NCI-H1092 treated with DMSO at 0.1 percent for 48 hours (cell line): ENCODE measurements around the gene STAP2.

Experiments used
- DNase-seq: peaks from one replicate; lab custom pipeline; 2025; lab: John Stamatoyannopoulos, UW

STAP2 gene

DNA sequence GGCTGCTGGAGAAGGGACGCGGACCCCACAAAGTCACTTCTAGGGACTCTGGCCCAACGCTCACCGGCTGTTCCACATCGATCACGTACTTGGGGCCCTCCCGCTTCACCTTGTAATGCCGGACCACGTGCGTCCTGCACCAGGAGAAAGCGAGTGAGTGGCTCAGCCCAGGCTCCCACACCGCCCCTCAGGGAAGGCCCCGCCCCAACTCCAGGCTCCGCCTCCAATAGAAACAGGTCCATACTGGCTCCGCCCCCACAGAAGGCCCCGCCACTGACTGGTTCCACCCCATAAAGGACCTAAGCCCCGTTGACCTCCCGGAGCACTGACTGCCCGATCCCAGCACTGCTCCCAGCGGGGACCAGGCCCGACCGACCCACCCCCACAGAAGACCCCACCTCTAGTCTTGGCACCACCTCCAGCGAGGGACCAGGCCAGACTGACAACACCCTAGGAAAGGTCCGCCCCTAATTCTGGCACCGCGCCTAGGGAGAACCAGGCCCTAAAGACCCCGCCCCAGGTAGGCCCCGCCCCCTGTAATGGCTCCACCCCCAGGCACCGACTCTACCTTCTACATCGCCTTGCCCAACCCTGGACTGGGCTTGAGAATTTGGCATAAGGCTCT, 11.3 kb downstream of the STAP2 start:
- DNase-seq: no peak

DNA sequence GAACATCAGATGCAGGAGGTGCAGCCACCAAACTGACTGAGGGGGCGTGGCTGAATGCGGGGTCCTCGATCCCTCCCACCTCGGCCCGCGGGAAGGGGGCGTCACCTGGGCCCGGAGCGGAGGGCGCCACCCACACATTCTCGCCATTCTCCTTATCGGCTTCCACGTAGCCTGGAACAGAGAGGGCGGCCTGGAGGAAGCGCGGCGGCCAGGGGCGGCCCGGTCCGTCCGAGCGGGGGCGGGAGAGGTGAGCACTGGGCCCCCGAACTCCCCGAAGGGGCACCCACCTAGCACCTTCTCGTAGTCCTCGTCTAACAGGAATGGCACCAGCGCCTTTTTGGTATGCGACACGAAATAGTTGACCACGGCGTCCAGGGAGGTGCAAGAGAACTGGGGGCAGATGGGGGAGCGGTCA, 11.8 kb downstream of the STAP2 start:
- no peak for DNase-seq

DNA sequence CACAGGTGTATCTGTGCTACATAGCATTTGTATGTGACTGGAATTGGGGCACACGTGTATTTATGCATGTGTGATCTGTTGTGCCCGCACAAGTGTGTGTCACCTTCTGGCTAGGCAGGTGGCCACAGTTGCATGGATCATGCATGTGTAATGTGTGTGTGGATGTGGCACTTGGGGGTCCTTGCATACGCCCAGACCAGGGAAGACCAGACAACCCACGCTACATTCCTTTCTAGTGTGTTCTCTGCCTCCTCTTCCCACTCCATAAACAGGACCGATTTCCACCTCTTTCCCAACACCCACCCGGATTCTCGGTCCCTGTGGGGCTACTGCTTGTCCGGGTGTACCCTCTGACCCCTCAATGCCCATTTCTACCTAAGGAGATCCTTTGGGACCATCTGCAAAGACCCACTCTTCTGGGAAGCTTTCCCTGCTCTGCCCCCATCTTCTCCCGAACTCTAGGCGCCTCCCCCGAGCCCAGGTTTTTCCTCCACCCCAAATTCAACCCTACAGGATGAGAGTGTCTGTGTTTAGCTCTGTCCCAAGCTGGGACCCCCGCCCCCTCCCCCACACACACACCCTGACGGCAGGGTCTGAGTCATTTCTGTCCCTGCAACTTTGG, 12.3 kb downstream of the STAP2 start:
- no peak for DNase-seq

DNA sequence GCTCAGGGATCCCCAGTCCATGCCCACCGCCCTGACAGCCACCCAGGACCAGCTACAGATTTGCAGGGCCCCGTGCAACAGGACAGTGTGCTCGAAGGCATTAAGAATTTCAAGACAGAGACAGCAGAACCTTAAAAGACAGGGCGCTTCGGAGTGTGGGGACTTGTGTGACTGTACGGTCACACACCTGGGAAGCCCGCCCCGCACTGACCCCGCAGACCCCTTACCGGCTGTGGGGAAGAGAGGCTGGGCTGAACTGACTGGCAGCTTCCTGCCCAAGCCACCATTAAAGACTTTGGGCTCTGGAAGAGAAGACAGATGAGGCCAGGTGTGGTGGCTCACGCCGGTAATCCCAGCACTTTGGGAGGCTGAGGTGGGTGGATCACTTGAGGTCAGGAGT, 14.4 kb downstream of the STAP2 start:
- DNase-seq: no peak

DNA sequence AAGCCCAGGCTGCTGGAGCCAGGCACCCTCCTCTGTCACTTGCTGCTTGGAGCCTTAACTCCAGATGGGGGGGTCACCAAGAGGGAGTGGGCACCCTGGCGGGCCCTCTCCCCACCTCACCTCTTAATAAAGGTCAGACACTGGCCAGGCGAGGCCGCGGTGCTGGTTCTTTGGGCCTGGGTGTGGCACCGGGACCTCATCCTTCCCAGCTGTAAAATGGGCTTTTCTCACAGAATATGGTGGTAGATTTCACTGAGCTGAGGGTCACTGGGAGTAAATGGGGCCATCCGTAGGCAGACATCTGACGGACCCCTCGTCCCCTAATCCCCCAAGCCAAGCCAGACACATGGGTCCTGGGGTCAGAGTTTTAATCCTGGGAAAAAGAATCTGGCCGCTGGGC, 14.9 kb downstream of the STAP2 start:
- no peak for DNase-seq

DNA sequence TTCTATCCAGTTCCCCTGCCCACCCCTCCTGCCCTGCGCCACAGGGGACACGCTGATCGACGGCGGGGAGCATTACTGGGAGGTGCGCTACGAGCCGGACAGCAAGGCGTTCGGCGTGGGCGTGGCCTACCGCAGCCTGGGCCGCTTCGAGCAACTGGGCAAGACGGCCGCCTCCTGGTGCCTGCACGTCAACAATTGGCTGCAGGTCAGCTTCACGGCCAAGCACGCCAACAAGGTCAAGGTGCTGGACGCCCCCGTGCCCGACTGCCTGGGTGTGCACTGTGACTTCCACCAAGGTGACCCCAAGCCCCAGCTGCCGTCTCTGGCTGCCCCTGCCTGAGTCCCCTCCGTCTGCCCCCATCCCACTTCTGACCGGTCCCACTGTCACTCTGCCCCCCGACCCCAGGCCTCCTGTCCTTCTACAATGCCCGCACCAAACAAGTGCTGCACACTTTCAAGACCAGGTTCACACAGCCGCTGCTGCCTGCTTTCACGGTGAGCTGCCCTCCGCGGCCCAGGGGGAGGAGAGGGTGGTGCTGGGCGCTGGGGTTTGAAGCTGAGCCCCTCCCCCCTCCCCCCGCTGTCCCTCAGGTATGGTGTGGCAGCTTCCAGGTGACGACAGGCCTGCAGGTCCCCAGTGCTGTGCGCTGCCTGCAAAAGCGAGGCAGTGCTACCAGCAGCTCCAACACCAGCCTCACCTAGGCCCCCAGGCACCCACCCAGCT, 15.5 kb downstream of the STAP2 start:
- no peak for DNase-seq

DNA sequence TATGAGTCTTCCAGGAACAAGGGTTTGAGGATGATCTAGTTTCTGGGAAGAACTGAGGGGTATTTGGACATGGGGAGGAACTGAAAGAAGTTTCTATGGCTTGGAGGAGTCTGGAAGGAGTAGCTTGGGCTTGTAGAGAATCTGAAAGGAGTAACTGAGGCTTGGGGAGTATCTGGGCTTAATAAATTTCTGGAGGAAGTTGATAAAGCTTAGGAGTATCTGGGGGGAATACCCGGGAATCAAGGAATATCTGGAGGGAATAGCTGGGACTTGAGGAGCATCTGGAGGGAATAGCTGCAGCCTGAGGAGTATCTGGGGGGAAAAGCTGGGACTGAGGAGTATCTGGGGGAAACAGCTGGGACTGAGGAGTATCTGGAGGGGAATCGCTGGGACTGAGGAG, 18.2 kb downstream of the STAP2 start:
- no peak for DNase-seq

DNA sequence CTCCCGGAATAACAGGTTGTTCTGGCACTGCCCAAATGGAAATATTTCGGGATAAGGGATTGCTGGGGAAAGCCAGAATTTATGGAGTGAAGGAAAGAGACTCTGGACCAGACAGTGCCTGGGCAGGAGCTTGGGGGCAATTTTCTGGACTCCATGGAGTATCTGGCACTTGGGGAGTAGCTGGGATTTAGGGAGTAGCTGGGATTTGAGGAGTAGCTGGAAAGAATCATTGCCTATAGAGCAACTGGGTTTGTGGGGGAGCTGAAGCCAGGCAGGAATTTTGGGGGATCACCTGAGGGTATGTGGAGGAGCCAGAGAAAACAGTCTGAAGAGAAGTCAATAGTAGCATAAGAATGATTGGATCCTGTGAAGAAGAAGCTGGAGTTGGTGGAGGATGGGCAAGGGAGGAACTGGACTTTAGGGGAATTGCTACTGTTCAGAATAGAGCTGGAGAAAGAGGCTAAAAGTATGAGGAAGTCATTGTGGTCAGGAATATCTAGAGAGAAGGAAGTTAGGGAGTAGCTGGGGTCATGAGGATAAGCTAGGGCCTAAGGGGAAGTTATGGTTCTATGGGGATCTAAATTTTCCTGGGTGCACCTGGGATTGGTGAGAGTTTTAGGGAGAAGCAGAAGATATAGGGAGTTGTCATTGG, 19.4 kb downstream of the STAP2 start:
- DNase-seq: no peak

DNA sequence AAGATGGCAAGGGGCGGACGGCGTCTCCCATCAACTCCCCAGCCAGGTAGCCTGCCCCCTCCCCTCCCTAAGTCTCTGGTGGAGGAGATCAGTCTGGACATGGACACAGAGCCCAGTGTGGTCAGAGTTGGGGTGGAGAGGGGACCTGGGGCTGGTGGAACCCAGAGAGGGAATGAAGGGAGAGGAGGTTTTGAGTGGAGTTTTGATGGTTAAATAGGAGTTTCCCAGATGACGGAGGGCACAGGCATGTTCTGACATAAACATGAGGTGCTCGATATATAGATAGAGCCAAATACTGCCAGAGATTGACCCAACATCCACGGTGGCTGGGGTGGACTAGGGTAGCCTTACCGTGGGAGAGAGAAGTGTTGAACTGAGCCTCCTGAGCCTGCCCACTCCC, 20.2 kb downstream of the STAP2 start:
- no peak for DNase-seq

DNA sequence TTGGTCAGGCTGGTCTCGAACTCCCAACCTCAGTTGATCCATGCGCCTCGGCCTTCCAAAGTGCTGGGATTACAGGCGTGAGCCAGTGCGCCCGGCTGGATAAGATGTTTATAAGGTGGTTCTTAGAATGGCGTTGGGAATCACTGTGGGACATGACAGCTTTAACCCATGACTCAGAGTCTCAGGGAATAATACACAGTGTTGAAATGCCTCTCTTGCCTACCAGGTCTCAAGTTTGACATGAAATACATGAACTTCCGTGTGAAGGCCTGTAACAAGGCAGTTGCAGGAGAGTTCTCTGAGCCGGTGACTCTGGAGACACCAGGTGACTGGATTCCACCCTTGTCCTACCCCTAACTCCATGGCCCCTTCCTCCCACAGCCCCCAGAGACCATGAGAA, 21.7 kb downstream of the STAP2 start:
- no peak for DNase-seq

DNA sequence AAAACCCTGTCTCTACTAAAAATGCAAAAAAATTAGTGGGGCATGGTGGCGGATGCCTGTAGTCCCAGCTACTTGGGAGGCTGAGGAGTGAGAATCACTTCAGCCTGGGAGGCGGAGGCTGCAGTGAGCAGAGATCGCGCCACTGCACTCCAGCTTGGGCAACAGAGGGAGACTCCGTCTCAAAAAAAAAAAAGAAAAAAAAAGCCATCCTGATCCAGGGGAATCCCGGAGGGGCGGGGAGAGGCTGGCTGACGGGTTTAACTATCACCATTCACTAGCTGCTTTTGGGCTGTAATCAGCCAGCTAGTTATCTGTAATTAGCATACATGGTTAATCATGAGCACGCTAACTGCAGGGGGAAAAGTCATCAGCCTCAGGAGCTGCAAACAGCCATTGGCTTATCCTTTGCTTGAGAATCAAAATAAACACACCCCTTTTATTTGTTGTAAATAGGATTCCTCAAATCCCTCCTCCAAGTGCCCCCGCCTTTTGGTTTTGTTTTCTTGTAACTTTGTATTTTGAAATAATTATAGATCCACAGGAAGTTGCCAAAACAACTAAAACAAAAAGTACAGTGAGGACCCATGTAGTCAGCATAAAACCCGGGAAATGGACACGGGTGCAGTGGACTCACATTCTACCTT, 24.7 kb downstream of the STAP2 start:
- DNase-seq: no peak

DNA sequence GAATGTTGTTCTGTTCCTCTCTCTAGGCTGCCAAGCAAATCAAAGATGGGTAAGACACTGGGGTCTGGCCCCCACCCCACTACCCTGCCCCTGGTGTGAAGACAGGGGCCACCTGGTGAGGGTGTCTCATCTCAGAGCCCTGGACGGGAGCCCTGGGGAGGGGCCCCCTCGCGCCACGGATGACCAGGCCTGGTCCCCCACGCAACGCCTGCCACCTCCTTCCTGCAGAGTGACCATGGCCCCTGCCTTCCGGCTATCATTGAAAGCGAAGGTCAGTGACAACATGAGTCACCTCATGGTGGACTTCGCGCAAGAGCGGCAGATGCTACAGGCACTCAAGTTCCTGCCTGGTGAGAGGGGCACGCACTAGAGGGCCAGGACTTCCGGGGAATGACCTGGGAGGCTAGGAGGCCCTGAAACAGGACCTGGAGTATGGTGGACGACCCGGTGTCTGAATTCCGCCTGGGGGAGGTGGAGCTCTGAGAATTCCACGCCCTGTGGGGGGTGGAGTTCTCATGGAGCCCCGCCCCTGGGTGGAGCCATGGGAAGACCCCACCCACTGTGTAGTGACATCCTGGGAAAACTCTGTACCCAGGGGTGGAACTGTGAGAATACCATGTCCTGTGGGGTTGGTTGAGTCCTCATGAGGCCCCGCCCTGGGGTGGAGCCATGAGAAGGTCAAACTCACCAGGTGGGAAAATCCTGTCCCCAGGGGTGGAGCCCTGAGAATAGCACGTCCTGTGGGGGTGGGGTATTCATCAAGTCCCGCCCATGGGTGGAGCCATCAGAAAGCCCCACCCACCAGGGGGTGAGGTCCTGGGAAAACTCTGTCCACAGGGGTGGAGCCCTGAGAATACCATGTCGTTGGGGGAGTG, 28.1 kb downstream of the STAP2 start:
- DNase-seq: no peak

DNA sequence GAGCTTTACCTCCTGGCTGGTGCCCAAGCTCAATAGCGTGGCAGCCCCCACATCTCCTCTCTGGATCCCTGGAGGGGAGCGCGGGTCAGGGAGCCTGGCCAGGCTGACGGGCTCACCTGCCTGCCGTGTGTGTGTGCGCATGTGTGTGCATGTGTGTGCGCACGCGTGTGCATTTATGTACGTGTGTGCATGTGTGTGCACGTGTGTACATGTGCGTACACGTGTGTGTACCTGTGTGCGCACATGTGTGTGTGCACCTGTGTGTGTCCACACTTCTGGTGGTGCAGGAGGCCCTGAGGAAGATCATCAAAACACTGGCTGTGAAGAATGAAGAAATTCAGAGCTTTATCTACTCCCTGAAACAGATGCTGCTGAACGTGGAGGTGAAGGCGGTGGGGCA, 33.0 kb downstream of the STAP2 start:
- DNase-seq: no peak

DNA sequence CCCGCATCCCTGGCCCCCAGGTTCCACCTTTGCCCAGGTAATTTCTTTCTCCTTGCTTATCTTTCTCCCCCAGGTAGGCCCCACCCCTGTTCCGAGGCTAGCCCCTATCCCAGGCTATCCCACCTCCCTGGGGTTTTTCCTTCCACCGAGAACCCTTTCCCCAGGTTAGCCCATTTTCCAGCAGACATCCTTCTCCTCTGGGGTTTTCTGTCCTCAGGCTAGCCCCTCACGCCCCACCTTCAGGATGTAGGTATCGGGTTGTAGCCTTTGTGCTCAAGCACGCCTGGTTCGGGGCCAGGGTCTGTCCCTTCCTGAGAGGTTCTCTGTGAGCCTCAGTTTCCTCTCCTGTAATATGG, 33.4 kb downstream of the STAP2 start:
- DNase-seq: no peak

DNA sequence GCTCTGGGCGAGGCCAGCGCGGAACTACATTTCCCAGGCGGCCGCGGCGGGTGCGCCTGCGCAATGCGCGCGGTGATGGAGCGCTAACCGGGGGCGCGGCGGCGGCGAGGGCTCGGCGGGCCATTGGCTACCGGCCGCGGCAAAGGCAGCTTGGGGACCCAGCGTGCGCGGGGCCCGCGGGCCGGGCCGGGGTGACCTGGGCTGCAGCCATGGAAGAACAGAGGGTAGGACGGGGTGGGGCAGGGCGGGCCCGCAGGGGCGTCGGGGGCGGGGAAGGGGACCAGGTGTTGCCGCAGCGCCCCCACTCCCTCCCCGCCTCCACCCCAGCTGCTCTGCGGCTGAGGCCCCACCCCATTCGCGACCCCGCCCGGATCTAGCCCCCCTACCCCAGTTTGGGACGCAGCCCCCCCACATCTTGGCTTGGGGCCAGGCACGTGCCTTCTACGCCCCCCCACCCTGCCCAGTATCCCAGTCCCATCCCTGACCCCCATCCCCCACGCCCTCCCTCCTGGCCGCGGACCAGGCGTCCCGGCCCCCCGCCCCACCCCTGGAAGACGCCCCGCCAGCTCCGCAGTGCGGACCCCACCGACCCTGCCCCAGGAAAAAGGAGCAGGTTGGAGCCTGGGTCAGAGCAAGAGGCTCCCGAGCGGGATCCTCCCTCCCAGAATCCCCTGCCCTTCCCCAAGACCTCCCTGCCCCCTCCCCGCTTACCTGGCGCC, 33.9 kb downstream of the STAP2 start, which contains the start of gene FSD1:
Gene FSD1 (plus strand): TSS at position 61 of the 719 bp plus-strand sequence. CDS start 149 bp downstream, at position 210.
- DNase-seq: peak; percentile 47

DNA sequence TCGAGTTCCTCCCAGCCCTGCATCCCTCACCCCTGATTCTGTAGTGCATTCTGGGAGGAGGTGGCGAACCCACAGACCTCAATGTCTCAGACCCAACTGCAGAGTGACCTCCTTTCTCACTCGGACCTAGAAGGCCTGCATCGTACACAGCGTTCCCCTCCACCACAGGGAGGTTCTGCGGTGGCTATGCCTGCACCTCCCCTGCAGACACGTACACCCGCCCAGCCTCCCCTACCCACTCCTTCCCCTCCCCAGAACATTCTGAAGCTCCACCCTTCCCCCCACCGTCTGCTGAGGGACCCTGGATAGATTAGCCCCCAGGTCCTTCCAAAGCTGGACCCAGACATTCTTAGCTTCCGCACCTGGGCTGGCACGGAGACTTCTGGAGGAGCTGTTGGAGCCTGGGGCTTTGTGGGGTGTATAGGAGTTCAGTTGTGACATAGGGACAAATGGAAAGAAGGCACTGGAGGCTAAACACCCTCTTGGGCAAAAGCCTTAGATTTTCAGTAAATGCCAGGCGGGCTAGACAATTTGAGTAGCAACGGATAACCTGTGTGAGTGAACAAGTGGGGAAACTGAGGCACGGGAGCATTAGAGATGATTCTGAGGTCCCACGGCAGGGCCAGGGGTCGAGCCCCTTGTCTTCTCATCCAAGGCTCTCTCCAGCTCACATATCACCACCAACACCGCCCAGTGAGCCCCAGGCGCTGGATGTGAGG, 34.6 kb downstream of the STAP2 start:
- DNase-seq: no peak

DNA sequence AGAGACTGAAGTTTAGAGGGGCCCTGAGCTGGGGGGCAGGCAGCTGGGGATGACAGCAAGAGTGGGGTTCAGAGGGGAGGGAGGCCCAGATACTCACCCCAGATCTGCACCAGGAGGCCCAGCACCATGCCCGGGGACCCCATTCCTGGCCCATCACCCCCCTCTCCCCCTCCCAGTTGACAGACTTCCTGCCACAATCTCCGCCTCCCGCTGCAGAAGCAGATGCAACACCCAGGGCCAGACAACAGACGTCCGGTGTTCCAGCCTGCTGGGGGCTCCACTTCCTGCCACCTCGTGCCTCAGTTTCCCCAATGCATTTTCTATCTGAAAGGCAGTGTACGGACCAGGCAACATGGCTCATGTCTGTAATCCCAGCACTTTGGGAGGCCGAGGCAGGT, 36.4 kb downstream of the STAP2 start, which contains the start of gene TMIGD2:
Gene TMIGD2 (minus strand): TSS at position 147 of the 398 bp plus-strand sequence. CDS start 4 bp downstream, at position 143.
- no peak for DNase-seq

DNA sequence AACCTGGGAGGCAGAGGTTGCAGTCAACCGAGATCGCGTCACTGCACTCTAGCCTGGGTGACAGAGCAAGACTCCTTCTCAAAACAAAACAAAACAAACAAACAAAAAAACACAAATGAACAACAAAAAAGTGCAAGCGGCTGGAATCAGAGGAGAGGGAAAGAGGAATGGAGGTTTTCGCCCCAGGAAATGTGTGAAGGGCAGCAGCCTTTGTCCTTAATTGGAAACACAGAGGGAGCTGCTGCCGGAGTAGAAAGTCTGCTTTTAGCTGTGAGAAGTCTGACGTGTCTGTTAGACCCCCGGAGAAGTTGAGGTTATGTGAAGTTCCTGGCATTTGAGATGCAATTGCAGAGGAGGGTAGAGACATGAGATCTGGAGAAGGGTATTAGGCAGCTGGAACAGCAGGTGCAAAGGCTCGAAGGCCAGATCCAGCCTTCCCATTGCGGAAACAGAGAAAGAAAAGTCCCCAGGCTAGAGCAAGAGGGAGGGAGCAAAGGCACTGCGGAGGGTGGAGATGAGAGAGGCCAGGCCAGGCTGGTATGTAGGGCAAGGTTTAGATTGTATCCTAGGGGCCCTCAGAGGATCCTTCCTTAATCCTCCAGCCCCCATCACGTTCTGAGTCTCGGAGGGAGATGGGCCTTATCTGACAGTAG, 36.9 kb downstream of the STAP2 start:
- DNase-seq: no peak

DNA sequence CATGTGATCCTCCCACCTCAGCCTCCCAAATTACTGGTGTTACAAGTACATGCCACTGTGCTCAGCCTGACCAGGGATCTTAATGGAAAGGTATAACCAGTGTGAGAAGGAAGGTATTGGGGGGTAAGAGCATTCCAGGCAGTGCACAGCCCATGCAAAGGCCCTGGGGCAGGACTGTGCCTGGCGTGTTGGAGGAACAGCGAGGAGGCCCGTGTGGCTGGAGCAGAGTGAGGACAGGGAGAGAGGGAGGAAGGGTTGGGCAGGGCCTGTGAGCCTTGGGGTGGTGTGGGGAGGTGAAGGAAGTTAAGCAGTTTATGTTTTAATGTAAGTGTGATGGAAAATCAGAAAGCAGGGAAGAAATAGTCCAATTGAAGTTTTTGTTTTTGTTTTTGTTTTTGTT, 38.0 kb downstream of the STAP2 start:
- no peak for DNase-seq
